HepG2 (cell line): ENCODE results near the gene UTP25.

ENCODE experiments used
- CBX1 ChIP-seq: IDR thresholded peaks from one replicate; pipeline ENCODE4 v1.6.1; 2016; ENCODE audit warnings: antibody characterized with exemption, low read depth
- CTCF ChIP-seq: sonication (generic); formaldehyde crosslinking; IDR thresholded peaks from 2 replicates; pipeline ENCODE4 v1.5.0; 2020; ENCODE audit warnings: mild to moderate bottlenecking, missing genetic modification reagents, moderate library complexity
- EZH2 ChIP-seq: conservative IDR thresholded peaks from 2 replicates; pipeline ENCODE4 v1.6.1; 2012; ENCODE audit warnings: mild to moderate bottlenecking, low read depth, low read length, moderate library complexity
- HIVEP1 ChIP-seq: sonication (generic); formaldehyde crosslinking; IDR thresholded peaks from 2 replicates; pipeline ENCODE4 v1.4.0; 2020; ENCODE audit warnings: mild to moderate bottlenecking, missing genetic modification reagents
- XBP1 ChIP-seq: sonication (generic); formaldehyde crosslinking; IDR thresholded peaks from 2 replicates; pipeline ENCODE4 v1.5.0; 2020; ENCODE audit warnings: missing genetic modification reagents
- ZFP36L2 ChIP-seq: sonication (generic); formaldehyde crosslinking; IDR thresholded peaks from 2 replicates; pipeline ENCODE4 v1.4.0; 2020; ENCODE audit warnings: missing genetic modification reagents
- ZNF263 ChIP-seq: sonication (generic); formaldehyde crosslinking; IDR thresholded peaks from 2 replicates; pipeline ENCODE4 v1.4.0; 2020; ENCODE audit warnings: missing genetic modification reagents
- ZNF382 ChIP-seq: sonication (generic); formaldehyde crosslinking; IDR thresholded peaks from 2 replicates; pipeline ENCODE4 v1.5.0; 2020; ENCODE audit warnings: missing genetic modification reagents, mild to moderate bottlenecking, borderline replicate concordance

GRCh38 chr1:209809611-209810010 lies 18.2 kb upstream of the UTP25 start:
- TF ChIP-seq ZFP36L2 (CRISPR knock-in tag) = no peak
- TF ChIP-seq ZNF263 = no peak
- no peak for TF ChIP-seq XBP1
- TF ChIP-seq ZNF382 (CRISPR knock-in tag) = no peak
- no peak for TF ChIP-seq CBX1
- no peak for TF ChIP-seq EZH2
- no peak for TF ChIP-seq CTCF (CRISPR knock-in tag)
- no peak for TF ChIP-seq HIVEP1
